Activated effector memory CD4-positive, alpha-beta T cell treated with anti-CD3 and anti-CD28 coated beads, Interleukin-2, amount 50 U/mL, for 16 hours (primary cell): Measurements from ENCODE around the gene FBXW8.

Source experiments
- DNase-seq: peaks from one replicate; pipeline ENCODE4 v3.0.0-alpha.2; 2020

FBXW8 gene

DNA sequence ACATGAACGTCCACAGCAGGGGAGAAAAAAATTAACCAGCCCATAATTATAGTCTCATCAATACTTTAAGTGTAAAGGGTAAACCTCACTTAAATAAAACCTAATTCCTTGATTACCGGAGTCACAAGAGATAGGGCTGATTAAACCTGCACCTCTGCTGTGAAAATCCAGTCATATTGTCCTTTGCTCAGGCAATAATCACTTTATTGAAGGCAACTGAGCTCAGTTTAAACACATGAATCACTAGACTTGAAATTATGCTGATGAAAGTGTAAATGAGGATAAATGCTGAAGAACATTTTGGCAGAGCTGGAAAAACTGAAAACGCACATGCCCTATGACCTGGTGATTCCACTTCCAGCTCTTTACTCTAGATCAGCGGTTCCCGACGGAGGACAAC, 22.9 kb upstream of the FBXW8 start:
- no peak for DNase-seq

DNA sequence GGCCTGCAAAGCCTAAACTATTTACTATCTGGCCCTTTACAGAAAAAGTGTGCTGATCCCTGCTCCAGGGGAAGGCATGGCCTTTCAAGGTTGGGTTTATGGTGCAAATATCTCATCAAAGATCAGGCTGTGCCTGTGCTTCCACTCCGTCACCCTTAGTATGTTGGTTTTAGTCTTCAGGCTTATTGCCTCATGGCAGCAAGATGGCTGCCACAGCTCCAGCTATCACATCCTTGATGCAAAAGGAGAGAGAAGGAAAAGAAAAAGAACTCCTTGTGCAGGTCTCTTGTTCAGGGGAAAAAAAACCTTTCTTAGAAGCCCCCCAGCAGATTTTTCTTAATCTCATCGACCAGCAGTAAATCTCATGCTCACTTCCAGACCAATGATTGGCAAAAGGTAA, 20.4 kb upstream of the FBXW8 start:
- DNase-seq, result no peak

DNA sequence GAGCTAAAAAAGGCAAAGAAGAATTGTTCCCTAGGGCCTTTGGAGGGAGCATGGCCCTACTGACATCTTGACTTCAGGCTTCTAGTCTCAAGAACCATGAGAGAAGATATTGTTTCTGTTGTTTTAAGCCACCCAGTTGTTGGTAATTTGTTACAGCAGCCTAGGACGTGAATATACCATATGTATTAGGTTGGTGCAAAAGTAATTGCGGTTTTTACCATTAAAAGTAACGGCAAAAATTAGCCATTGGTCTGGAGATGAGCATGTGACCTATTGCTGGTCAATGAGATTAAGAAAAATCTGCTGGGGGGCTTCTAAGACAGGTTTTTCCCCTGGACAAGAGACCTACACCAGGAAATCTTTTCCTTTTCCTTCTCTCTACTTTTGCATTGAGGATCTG, 19.7 kb upstream of the FBXW8 start:
- DNase-seq, result no peak

DNA sequence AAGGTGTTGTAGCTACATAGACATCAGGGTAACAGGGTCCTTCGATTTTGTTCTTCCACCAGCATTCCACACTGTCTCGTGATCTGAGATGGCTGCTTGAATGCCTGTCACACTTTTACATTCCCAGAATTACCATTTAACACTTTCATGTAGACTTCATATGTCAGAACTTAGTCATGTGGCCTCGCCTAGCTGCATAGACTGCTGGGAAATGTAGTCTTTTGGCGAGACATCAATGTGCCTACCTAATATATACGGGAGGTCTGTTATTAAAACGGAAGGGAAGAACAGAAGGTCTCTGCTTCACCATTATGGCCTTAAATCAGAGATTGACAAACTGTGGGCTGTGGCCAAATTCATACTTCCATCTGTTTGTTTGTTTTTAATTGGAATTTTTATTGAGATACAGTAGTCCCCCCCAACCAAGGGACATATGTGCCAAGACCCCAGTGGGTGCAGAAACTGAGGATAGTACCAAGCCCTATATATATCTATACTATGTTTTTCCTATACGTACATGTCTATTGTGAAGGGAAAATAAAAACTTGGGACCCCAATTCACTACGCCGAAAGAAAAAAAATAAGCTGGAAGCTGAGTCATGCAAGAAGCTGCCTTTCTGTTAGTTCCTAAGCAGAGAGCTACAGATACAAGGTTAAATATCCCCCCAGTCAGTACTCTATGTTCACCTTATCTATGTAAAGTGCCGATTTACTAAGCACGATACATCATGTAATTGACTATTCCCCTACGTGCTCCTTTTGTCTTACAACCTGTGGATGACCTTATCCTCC, 18.2 kb upstream of the FBXW8 start:
- no peak for DNase-seq

DNA sequence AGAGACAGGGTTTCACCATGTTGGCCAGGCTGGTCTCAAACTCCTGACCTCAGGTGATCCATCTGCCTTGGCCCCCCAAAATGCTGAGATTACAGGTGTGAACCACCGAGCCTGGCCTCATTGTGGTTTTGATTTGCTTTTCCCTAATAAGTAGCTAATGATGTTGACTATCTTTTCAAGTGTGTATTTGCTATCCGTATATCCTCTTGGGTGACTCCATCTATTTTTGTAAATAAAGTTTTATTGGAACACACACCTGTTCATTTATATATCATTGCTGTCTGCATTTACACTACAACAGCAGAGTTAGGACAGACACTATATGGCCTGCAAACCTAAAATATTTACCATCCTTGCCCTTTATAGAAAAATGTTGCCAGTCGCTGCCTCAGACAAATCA, 15.8 kb upstream of the FBXW8 start:
- no peak for DNase-seq

DNA sequence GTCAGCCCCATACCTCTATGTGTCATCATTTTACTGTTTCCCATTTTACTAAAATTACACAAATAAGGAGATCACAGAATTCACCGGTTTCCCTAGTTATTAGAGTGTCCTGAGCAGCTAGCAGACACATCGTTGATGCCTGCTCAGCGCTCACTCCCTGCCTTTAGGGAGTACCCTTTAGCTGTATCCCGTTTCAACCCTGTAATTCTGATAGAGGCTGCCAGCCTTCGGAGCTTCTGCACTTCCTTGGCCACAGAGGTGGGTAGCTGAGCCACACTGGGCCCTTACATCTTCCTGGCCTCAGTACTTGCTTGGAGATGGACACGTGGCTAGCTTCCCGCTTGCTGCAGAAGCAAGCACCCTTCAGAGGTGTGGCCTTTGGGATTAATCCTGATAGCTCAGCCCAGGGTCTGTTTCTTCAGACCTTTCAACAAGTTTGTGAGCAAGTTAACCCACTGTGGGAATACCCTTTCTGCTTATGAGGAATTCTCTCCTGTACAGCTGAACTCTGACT, 14.3 kb upstream of the FBXW8 start:
- DNase-seq, result no peak

DNA sequence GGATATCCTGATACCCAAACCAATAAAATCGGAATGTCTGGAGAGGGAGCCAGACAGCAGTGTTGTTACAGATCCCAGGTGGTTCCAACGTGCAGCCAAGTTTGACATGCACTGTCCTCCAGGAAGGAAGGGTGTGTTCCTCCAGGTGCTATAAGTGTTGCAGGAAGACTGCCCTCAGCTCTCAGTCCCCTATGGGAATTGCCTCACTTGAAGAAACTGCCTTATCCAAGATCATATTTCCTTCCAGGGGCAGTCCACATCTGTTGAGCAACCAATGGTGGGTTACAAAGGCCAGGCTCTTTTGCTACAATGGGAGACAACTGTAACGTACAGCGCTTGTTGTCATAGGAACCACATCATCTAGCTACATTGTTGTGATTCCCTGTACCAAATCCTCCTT, 13.3 kb upstream of the FBXW8 start:
- no peak for DNase-seq

DNA sequence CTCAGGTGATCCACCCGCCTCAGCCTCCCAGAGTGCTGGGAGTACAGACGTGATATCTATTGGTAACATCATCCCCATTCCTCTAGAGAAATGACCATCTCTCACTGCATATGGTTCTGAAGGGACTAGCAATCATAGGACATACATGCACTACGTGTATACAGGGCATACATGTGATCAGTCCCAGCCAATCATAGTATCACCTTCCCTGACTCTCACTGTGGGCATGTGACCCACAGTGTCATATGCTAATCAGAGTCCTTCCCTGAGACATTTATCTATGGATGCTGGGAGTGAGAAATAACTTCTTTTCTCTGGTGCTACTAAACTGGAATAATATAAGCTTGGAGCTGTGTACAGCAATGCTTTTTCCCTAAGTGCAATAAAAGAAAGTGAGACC, 12.1 kb upstream of the FBXW8 start:
- DNase-seq, result no peak

DNA sequence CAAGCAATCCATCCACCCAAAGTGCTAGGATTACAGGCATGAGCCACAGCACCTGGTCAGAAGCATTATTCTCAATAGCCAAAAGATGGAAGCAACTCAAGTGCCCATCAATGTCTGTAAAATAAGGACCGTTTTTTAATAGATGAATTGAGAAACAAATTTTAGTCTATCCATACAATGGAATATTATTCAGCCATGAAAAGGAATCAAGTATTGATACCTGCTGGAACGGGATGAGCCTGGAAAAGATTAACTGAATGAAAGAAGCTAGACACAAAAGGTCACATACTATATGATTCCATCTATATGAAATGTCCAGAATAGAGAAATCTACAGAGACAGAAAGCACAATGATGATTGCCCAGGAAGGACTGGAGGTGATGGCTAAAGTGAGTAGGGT, 9.1 kb upstream of the FBXW8 start:
- no peak for DNase-seq

DNA sequence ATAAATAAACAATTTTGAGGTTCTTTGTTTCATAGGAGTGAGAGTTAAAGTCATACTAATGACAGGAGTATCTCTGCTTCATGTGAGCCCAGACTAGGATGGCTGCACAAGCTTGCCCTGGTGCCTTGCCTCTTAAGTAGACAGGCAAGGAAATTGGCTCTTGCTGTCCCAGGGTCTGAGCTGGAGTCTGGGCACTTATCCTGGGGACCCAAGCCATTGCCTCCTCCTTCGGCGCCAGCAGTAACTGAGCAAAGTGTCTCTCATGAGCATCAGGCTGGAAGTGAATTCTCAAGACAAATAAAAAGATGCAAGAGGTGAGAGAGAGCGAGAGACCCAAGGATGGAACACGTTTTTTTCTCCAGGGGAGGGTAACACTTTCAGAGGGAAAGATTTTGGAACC, 6.9 kb upstream of the FBXW8 start:
- no peak for DNase-seq

DNA sequence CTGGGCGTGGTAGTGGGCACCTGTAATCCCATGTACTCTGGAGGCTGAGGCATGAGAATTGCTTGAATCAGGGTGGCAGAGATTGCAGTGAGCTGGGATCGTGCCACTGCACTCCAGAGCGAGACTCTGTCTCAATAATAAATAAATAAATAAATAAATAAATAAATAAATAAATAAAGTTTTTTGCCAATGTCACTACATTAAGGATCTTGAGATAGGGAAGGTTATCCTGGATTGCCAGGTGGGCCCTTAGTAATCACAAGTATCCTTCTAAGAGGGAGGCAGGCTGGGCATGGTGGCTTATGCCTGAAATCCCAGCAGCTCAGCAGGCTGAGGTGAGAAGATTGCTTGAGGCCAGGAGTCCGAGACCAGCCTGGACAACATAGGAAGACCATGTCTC, 4.5 kb upstream of the FBXW8 start:
- no peak for DNase-seq

DNA sequence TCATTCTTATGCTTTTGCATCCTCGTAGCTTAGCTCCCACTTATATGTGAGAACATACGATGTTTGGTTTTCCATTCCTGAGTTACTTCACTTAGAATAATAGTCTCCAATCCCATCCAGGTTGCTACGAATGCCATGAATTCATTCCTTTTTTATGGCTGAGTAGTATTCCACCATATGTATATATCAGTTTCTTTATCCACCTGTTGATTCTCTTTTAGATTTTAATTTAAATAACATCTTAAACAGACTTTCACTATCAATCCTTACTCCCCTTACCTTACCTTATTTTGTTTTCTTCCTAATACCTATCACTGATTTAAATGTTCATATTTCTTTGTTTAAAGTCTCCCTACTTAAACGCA, 488 bp upstream of the FBXW8 start:
- no peak for DNase-seq

DNA sequence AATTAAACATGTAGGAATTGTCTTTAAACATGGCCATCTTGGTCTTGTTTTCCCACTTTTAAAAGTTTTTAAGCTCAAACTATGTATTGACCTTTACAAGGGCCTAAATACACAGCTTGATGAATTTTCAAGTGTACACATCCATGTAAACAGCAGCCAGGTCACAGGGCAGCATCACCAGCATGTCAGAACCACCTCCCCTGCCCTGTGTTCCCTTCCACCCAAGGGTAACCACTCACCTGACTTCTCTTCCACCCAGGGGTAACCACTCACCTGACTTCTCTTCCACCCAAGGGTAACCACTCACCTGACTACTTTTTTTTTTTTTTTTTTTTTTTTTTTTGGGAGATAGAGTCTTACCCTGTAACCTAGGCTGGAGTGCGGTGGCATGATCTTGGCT, 4.6 kb downstream of the FBXW8 start:
- no peak for DNase-seq

DNA sequence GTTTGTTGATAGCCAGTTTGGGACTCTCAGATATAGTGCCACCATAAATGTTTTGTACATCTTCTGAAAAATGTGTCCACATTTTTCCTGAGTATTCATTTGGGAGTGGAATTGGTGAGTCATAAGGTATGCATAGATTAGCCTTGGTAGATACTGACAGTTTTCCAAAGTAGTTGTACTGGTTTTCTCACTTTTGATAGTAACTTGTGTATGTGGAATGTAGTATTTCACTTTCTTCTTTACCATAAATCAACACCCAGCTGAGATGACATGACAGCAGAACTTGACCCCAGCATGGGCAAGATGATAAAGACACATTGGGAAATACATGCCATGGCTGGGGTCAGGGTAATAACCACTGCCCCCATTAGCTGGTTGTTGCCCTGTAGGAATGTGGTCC, 5.4 kb downstream of the FBXW8 start:
- DNase-seq, result no peak

DNA sequence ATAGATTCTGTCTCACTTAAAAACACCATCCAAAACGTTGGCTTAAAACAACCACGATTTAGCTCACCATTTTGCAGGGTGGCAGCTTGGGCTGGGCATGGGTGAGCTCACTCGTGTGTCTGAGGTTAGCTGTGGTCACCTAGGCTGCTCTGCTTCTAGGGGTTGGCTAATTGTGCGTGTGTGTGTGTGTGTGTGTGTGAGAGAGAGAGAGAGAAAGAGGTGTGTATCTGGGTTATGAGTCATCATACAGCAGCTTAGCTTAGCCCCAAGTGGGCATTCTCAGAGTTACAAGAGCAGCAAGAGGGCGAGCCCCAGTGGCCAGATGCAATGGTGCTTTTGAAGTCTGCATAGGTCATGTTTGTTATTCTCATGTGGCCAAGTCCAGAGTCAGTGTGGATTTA, 6.0 kb downstream of the FBXW8 start:
- peak; percentile 63 for DNase-seq

DNA sequence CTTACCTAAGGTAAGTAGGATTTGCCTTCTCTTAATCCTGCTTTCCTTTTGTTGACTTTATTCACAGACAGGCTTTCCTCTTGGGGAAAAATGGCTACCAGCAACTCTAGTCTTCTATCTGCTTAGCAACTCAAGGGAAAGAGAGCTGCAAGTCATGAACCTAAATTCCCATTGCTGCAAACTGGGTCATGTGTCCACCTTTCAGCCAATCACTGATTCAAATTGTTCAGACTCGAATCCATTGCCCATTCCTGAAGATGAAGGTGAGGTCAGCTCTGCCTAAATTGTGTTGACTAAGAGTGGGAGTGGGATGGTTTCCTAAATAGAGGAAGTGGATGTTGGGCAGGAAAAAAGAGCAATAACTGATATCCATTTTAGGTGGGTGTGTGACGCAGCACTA, 7.7 kb downstream of the FBXW8 start:
- DNase-seq, result no peak

DNA sequence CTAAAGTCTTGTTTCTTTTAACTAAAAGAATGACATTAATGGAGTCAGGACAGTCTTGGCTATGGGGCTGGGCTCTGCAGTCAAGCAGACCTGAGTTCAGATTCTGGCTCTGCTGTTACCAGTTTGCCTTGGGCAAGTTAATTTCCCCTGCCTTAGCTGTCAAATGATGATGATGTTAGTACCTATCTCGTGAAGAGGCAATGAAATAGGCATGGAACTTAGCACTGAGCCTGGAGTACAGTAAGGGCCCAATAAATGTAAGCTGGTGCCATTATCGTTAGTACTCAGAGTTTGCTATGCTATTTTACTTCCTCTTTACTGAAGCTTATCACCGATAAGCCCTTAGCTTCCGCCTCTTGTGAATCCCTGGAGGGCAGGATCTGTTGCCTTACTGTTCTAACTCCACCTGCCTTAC, 8.5 kb downstream of the FBXW8 start:
- DNase-seq, result no peak

DNA sequence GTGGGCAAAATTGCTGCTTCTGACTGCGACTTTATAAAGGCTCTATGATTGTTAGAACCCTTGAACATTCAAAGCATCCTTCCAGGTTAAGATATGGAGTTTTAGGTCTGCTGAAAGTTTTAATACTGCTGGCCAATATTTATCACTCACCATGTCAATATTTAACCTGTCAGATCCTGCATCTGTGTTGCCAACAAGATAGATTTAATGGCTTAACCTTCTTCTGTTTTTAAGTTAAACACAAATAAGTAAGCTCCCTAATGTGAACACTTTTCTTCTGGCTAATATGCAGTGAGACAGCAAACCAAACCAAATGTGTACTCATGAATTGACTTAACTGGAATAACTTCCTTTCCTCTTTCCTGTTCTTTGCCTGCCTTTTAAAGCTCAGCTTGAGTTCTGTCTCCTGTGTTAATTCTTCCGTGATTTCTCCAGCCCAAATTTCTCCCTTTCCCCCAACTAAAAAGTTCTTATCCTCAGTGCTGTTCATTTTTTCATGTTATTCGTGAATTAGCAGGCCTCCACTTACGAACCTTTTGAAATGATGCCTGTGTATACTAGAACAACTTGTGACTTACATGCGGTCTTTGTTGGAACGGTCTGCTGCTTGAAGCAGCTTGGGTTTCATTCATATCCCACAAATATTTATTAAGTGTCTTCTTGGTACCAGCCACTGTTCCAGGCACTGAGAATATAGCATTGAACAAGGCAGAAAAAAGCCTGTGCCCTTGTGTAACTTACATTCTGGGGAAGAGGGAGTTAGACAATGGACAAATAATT, 9.1 kb downstream of the FBXW8 start:
- no peak for DNase-seq

DNA sequence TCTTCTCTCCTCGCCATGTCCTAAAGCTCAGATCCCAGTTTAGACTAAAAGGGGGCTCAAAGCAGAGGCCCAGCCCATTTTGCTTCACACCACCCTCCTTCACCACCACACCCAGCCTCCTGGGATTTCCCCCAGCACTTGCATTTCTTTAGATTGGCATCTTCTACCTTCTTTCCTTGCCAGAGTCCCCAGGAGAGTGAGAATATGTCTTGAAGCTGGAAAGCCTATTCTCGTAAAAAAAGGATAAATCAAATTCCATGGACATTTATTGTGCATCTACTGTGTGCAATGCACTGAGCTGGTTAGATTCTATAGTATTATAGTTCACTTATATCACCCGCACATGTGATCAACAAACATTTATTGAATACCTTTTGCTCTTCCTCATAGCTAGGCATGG, 10.2 kb downstream of the FBXW8 start:
- no peak for DNase-seq

DNA sequence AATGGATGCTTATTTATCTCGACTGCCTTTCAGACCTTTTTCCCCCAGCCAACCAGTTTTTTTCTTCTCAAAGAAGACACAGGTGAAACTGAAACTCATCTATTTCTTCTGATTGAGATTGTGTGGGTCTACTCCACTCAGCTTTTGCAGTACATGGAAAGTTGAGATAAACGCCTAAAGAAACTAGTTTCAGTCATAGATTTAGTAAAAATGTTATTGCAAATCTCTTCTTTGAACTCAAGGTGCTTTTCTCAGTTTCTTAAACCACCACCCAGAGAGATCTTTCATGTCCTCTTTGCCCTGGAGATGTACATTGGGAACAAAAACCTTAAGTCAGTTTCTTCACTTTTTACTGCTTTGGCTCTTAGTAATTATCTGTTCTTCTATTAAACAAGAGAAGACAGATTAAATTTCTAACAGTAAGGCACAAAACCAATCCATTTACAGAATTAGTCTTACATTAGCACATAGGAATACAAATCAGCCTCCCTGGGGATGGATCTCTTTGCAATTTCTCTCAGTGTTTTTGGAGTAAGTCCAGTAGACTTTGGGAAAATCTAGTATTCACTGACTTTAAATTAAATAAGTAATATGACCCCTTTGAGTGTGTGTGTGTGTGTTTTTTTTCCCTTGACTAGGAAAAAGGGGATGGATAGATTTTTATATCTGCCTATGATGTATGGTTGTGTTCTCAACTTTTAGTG, 11.6 kb downstream of the FBXW8 start:
- DNase-seq, result no peak

DNA sequence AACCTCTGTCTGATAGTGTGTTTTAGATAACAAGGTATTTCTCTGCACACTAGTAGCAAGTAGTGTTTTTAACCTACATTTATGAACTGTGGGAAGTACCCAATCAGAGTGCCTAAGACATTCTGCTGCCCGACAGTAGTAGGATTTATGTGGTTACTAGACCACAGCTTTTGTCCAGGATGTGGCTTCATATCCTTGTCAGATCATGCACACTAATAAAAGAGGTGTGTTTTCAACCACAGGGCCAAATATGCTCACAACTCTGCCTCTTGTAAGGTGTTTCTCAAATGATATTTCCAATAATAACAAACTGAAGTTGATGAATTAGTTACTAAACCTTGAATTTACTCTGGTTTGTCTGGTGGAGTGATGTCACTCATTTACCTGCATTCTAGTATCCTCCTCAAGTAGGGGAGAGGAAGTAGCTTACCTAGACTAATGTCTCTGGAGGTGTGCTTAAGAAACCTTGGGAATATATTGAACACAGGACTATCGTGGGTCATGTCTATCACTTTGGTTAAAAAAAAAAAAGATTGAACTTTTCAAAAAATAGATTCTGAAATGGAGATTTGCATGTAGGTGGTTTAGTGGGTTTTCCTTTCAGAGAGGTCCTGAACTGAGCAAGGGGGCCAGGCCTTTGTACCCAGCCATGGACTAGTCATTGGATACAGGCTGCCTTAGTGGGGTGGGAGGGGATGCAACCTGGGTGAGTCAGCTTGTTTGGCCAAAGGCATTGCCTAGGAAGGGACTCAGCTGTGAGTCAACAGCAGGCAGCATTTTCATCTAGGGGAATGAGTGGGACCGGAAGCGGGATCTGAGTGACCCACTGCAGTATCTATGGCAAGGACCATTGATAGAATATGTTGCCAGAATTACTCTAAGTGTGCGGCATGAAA, 14.1 kb downstream of the FBXW8 start:
- peak; percentile 65 for DNase-seq
